ENCODE data around the gene RNF112. TPM values are rescaled to one million over a fixed set of nuclear protein-coding genes. Genes with fewer than 3 reads are reported as not detected.

Gene RNF112
- total and polyA plus RNA-seq, 2 of the 13 experiments (the other 11 are each of a cell fraction or from before 2014, with no cell fraction given) = 0.05 TPM; not detected in 1

GRCh38 chr17:19388791-19389785, 21.9 kb upstream of the RNF112 start (continued):
- TF ChIP-seq, protein P1, sequence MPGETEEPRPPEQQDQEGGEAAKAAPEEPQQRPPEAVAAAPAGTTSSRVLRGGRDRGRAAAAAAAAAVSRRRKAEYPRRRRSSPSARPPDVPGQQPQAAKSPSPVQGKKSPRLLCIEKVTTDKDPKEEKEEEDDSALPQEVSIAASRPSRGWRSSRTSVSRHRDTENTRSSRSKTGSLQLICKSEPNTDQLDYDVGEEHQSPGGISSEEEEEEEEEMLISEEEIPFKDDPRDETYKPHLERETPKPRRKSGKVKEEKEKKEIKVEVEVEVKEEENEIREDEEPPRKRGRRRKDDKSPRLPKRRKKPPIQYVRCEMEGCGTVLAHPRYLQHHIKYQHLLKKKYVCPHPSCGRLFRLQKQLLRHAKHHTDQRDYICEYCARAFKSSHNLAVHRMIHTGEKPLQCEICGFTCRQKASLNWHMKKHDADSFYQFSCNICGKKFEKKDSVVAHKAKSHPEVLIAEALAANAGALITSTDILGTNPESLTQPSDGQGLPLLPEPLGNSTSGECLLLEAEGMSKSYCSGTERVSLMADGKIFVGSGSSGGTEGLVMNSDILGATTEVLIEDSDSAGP (CRISPR knock-in tag; IDR thresholded peaks at IDR 0.05; ENCODE audit: borderline replicate concordance) = no peak
- TF ChIP-seq HNRNPK (IDR thresholded peaks at IDR 0.05; ENCODE audit: low read depth, low read length, poor library complexity, severe bottlenecking) (no peak), ZNF709 (CRISPR knock-in tag; IDR thresholded peaks at IDR 0.05) (no peak)

GRCh38 chr17:19390951-19391350, 20.1 kb upstream of the RNF112 start:
- Histone ChIP-seq H3K36me3 (replicated peaks in 1 of 2; ENCODE audit: control insufficient read depth in 1 of 2, insufficient read depth in 2 of 2, low read length in 2 of 2) (no peaks in the 10 kb centered on the region), H3K27ac (ENCODE audit: extremely low read length, insufficient read depth, low read length) (no peak overlapping the region), H3K4me1 (ENCODE audit: insufficient read depth, low read length) (peaks cover 22% of the 10 kb centered on the region), H2AFZ (ENCODE audit: low read length) (no peak overlapping the region), H3K9me3 (ENCODE audit: low read length) (no peaks in the 10 kb centered on the region), H3K4me2 (ENCODE audit: low read depth, low read length) (no peak overlapping the region), H3K9ac (ENCODE audit: insufficient read depth, low read depth, low read length) (no peak overlapping the region), H4K20me1 (ENCODE audit: insufficient read depth, low read length) (no peaks in the 10 kb centered on the region), H3K4me3 (replicated peaks in 1 of 3; ENCODE audit: insufficient read depth in 1 of 3, low read depth in 2 of 3, low read length in 3 of 3) (no peak overlapping the region), H3K27me3 (ENCODE audit: control insufficient read depth in 1 of 2, insufficient read depth in 2 of 2, low read length in 2 of 2) (peaks cover 0 to 20% of the 10 kb centered on the region in 2 experiments; a peak in 2 of 5 replicates), H3K79me2 (ENCODE audit: insufficient read depth, low read length) (no peaks in the 10 kb centered on the region)
- intact Hi-C loops (cut with micrococcal nuclease; ENCODE audit: unreplicated experiment) = no loop called here
- DNase-seq (ENCODE audit: low spot score) = no peak
- POLR2A ChIA-PET = interaction anchor here (1.5 kb wide), 1 partner anchor 13 kb away, joined by 6 read pairs; the partner anchor contains the start of gene MAPK7
- TF ChIP-seq ARNT (IDR thresholded peaks at IDR 0.05) (no peak), ZNF235 (CRISPR knock-in tag; IDR thresholded peaks at IDR 0.05; ENCODE audit: borderline replicate concordance) (no peak), ZNF263 (CRISPR knock-in tag; IDR thresholded peaks at IDR 0.05) (no peak), ZNF343 (CRISPR knock-in tag; IDR thresholded peaks at IDR 0.05) (no peak), CSRNP2 (CRISPR knock-in tag; conservative IDR thresholded peaks at IDR 0.05; ENCODE audit: low read depth) (no peak), NONO (IDR thresholded peaks at IDR 0.05) (no peak), NONO (CRISPR knock-in tag; conservative IDR thresholded peaks at IDR 0.05) (no peak), MLXIP (CRISPR knock-in tag; IDR thresholded peaks at IDR 0.05; ENCODE audit: borderline replicate concordance) (no peak), PAX8 (CRISPR knock-in tag; IDR thresholded peaks at IDR 0.05; ENCODE audit: borderline replicate concordance) (no peak), ESRRA (CRISPR knock-in tag; IDR thresholded peaks at IDR 0.05; ENCODE audit: low read depth) (no peak)
- TF ChIP-seq, protein P2, sequence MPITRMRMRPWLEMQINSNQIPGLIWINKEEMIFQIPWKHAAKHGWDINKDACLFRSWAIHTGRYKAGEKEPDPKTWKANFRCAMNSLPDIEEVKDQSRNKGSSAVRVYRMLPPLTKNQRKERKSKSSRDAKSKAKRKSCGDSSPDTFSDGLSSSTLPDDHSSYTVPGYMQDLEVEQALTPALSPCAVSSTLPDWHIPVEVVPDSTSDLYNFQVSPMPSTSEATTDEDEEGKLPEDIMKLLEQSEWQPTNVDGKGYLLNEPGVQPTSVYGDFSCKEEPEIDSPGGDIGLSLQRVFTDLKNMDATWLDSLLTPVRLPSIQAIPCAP (CRISPR knock-in tag; IDR thresholded peaks at IDR 0.05; ENCODE audit: low read depth) = no peak
- no peak for ATAC-seq
- CTCF ChIA-PET (ENCODE audit: low intra/inter-chr PET ratio, low total read pairs) = no interaction called here
- 54% methylated on average over 2 of the region's 2 CpGs for WGBS (ENCODE audit: low lambda C conversion rate)
- no peak for FAIRE-seq
- BruUV-seq (replicated peaks) = no TSS peak
- in situ Hi-C loops (cut with HindIII; ENCODE audit: extremely low pct_ligation_motif_present, low pct_unique_long_range_greater_than_20kb) = no loop called here

All from HepG2 (cell line).